ENCODE measurements around the gene SHPK. TPM values are rescaled to one million over a fixed set of nuclear protein-coding genes. Genes with fewer than 3 reads are reported as not detected.

Gene SHPK
- total RNA-seq, 6 donors from 2014 or later: 10.5 to 25.1 (median 12.4) TPM

DNA sequence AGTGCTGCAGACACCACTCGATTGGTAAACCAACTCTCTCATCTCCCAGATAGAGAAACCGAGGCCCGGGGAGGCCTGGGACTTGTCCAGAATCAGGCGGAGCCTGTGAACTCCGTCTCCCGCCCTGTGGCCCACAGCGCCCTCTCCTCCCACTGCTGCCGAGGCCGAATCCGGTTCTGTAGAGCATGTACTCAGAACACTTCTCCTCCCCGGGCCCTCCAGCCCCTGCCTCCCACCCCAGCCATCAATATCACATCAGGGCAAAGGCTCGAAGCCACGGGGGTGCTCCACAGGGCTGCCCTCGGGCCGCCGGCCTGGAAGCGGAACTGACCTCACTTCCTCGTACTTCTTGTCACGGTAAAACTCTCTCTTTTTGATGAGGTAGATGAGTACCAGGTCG lies 45.5 kb upstream of the SHPK start:
- TF ChIP-seq, protein P1, sequence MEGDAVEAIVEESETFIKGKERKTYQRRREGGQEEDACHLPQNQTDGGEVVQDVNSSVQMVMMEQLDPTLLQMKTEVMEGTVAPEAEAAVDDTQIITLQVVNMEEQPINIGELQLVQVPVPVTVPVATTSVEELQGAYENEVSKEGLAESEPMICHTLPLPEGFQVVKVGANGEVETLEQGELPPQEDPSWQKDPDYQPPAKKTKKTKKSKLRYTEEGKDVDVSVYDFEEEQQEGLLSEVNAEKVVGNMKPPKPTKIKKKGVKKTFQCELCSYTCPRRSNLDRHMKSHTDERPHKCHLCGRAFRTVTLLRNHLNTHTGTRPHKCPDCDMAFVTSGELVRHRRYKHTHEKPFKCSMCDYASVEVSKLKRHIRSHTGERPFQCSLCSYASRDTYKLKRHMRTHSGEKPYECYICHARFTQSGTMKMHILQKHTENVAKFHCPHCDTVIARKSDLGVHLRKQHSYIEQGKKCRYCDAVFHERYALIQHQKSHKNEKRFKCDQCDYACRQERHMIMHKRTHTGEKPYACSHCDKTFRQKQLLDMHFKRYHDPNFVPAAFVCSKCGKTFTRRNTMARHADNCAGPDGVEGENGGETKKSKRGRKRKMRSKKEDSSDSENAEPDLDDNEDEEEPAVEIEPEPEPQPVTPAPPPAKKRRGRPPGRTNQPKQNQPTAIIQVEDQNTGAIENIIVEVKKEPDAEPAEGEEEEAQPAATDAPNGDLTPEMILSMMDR (IDR thresholded peaks at IDR 0.05): no peak
- TF ChIP-seq POLR2AphosphoS5 (IDR thresholded peaks at IDR 0.05): no peak
- no peak for TF ChIP-seq EP300 (IDR thresholded peaks at IDR 0.05)
- no peak for TF ChIP-seq POLR2A (IDR thresholded peaks at IDR 0.05)
- no peak overlapping the region for H3K4me3 ChIP-seq
- no peaks in the 10 kb centered on the region for H3K36me3 ChIP-seq
- H3K9me3 ChIP-seq: no peaks in the 10 kb centered on the region
- H3K4me1 ChIP-seq: no peaks in the 10 kb centered on the region
- peak in 1 of 2 donors; percentile 56 for DNase-seq
- no peak for ATAC-seq (ENCODE audit: low FRiP score in 2 of 2)
- H3K27ac ChIP-seq: no peak overlapping the region
- WGBS, 2 donors: 74 to 83% methylated on average over 19 to 20 of the region's 20 CpGs
- peaks cover 0 to 4% (median 2%) of the 10 kb centered on the region in 4 donors for H3K27me3 ChIP-seq

DNA sequence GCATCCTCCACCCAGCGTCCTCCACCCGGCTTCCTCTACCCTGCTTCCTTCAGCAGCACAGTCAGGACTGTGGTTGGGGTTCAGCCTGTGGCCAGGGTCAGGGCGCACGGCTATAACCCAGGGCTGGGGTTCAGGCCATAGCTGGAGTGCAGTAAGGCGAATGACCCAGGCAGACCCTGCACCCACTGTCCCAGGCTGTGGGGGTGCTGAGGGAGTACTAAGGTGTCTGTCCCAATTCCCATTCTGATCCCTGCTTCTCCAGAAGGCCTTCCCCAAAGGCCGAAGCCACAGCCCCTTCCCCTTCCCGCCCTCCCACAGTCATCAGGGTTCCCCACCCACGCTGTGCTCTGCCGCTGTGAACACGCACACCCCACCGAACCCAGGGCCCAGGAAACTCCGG lies 45.0 kb upstream of the SHPK start:
- Histone ChIP-seq H3K9me3 (no peaks in the 10 kb centered on the region), H3K4me1 (no peaks in the 10 kb centered on the region), H3K27ac (no peak overlapping the region), H3K36me3 (no peaks in the 10 kb centered on the region), H3K27me3 (peaks cover 0 to 4% (median 2%) of the 10 kb centered on the region in 4 donors), H3K4me3 (no peak overlapping the region)
- no peak for TF ChIP-seq EP300 (IDR thresholded peaks at IDR 0.05)
- TF ChIP-seq POLR2AphosphoS5 (IDR thresholded peaks at IDR 0.05): no peak
- TF ChIP-seq, protein P1 (IDR thresholded peaks at IDR 0.05): no peak
- TF ChIP-seq POLR2A (IDR thresholded peaks at IDR 0.05): no peak
- 89 to 91% methylated on average over 12 of the region's 12 CpGs for WGBS, 2 donors
- no peak for ATAC-seq (ENCODE audit: low FRiP score in 2 of 2)
- DNase-seq: no peak

DNA sequence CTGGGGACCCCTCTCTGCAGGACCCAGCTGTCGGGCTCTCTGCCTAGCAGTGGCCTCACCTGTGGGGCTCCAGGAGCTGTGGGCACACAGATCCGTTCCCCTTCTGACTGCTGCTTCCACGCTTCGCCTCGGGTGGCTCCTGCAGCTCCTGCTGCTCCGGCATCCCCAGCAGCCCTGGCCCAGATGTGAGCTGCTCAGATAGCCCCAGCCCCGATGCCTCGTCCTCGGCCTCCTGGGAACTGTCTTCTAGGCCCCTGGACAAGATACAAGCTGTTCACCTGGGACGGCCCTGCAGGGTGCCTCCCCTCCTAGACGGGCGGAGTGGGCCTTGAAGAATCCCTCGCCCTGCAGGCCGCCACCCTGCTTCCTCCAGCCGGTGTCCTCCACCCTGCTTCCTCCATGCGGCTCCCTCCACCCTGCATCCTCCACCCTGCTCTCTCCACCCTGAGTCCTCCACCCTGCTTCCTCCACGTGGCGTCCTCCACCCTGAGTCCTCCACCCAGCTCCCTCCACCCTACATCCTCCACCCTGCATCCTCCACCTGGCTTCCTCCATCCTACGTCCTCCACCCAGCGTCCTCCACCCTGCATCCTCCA lies 43.6 kb upstream of the SHPK start:
- Histone ChIP-seq H3K27me3 (no peaks in the 10 kb centered on the region), H3K4me3 (no peak overlapping the region), H3K36me3 (no peaks in the 10 kb centered on the region), H3K27ac (no peak overlapping the region), H3K9me3 (no peaks in the 10 kb centered on the region), H3K4me1 (no peaks in the 10 kb centered on the region)
- ATAC-seq (ENCODE audit: low FRiP score in 2 of 2) (peak in 1 of 2 donors; percentile 4), DNase-seq (peak in 1 of 2 donors; percentile 65)
- TF ChIP-seq EP300 (IDR thresholded peaks at IDR 0.05) (no peak), POLR2AphosphoS5 (IDR thresholded peaks at IDR 0.05) (no peak), POLR2A (IDR thresholded peaks at IDR 0.05) (no peak)
- TF ChIP-seq, protein P1 (IDR thresholded peaks at IDR 0.05): no peak
- 38 to 51% methylated on average over 8 to 15 of the region's 20 CpGs for WGBS, 2 donors

DNA sequence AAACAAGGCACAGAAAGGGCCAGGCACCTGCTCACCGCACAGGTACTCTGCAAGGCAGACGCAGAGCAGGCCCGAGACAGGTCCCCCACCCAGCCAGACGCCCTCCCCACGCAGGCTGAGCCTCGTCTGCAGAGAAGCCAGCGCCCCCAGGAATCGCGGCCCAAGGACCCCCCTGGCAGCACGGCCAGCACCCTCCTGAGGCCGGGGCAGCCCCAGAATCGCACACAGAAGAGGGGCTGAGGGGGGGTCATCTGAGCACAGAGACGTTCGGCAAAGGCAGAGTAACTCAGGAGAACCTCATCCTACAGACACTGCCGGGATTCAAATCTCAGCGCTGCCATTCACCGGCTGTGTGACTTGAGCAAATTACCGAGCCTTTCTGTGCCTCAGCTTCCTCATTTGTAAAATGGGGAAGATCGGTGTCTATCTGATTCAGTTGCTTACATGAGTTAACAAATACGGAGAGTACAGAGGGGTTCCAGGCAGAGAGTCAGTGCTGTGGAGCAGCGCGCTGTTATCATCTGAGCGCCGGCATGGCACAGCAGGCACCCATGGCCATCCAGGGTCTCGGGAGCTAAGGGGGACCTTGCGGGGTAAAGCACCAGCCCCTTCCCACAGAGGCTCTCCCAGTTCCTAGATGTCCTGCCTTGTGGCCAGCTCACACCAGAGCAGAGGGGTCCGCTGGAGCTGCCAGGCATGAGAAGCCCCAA lies 42.9 kb upstream of the SHPK start:
- ATAC-seq (ENCODE audit: low FRiP score in 2 of 2): peak in 1 of 2 donors; percentile 9
- no peaks in the 10 kb centered on the region for H3K4me1 ChIP-seq
- H3K27ac ChIP-seq: no peak overlapping the region
- DNase-seq: peak in 1 of 2 donors; percentile 62
- no peaks in the 10 kb centered on the region for H3K36me3 ChIP-seq
- no peak overlapping the region for H3K4me3 ChIP-seq
- 83 to 84% methylated on average over 11 to 27 of the region's 27 CpGs for WGBS, 2 donors
- no peaks in the 10 kb centered on the region for H3K27me3 ChIP-seq
- TF ChIP-seq EP300 (IDR thresholded peaks at IDR 0.05) (no peak), POLR2AphosphoS5 (IDR thresholded peaks at IDR 0.05) (no peak), POLR2A (IDR thresholded peaks at IDR 0.05) (no peak)
- TF ChIP-seq, protein P1 (IDR thresholded peaks at IDR 0.05): no peak
- H3K9me3 ChIP-seq: no peaks in the 10 kb centered on the region

All from upper lobe of left lung (tissue), 6 donors.